Measurements from ENCODE around the gene ZNF839.
"Not testable (repeated sequence)": the region's sequence is repeated elsewhere in the genome, so short reads cannot be mapped to it uniquely, and the experiment has no call there.

The ZNF839 gene

GRCh38 chr14:102335163-102335562 is 15.6 kb downstream of the ZNF839 start:
- in situ Hi-C loops (cut with MboI; ENCODE audit: low sequenced_read_pairs): no loop called here

- in situ Hi-C loops (cut with MboI; ENCODE audit: low sequenced_read_pairs): no loop called here
Measured at GRCh38 chr14:102338724-102339123, 19.2 kb downstream of the ZNF839 start.

- in situ Hi-C loops (cut with MboI; ENCODE audit: low sequenced_read_pairs): no loop called here
Measured at GRCh38 chr14:102341566-102341965, 22.0 kb downstream of the ZNF839 start.

- in situ Hi-C loops (cut with MboI; ENCODE audit: low sequenced_read_pairs): no loop called here
Measured at GRCh38 chr14:102342238-102342637, 22.7 kb downstream of the ZNF839 start.

GRCh38 chr14:102344084-102344483 is 24.5 kb downstream of the ZNF839 start:
- in situ Hi-C loops (cut with MboI; ENCODE audit: low sequenced_read_pairs): no loop called here

- in situ Hi-C loops (cut with MboI; ENCODE audit: low sequenced_read_pairs): no loop called here
Measured at GRCh38 chr14:102344485-102344884, 24.9 kb downstream of the ZNF839 start.

- in situ Hi-C loops (cut with MboI; ENCODE audit: low sequenced_read_pairs): no loop called here
Measured at GRCh38 chr14:102345232-102345631, 25.7 kb downstream of the ZNF839 start.

- in situ Hi-C loops (cut with MboI; ENCODE audit: low sequenced_read_pairs): no loop called here
Measured at GRCh38 chr14:102346645-102347044, 27.1 kb downstream of the ZNF839 start.

GRCh38 chr14:102348376-102348775 is 28.8 kb downstream of the ZNF839 start:
- in situ Hi-C loops (cut with MboI; ENCODE audit: low sequenced_read_pairs): no loop called here

GRCh38 chr14:102351023-102351422 is 31.5 kb downstream of the ZNF839 start:
- in situ Hi-C loops (cut with MboI; ENCODE audit: low sequenced_read_pairs): no loop called here

GRCh38 chr14:102351593-102351992 is 32.0 kb downstream of the ZNF839 start:
- in situ Hi-C loops (cut with MboI; ENCODE audit: low sequenced_read_pairs): not testable (repeated sequence)

- in situ Hi-C loops (cut with MboI; ENCODE audit: low sequenced_read_pairs): no loop called here
Measured at GRCh38 chr14:102352213-102352612, 32.7 kb downstream of the ZNF839 start.

GRCh38 chr14:102353126-102353619 is 33.6 kb downstream of the ZNF839 start:
- in situ Hi-C loops (cut with MboI; ENCODE audit: low sequenced_read_pairs): no loop called here

GRCh38 chr14:102356280-102356679 is 36.7 kb downstream of the ZNF839 start:
- in situ Hi-C loops (cut with MboI; ENCODE audit: low sequenced_read_pairs): no loop called here

- in situ Hi-C loops (cut with MboI; ENCODE audit: low sequenced_read_pairs): no loop called here
Measured at GRCh38 chr14:102359341-102359740, 39.8 kb downstream of the ZNF839 start.

- in situ Hi-C loops (cut with MboI; ENCODE audit: low sequenced_read_pairs): no loop called here
Measured at GRCh38 chr14:102360388-102360787, 40.8 kb downstream of the ZNF839 start.

GRCh38 chr14:102362084-102362483 is 42.5 kb downstream of the ZNF839 start:
- in situ Hi-C loops (cut with MboI; ENCODE audit: low sequenced_read_pairs): no loop called here

- in situ Hi-C loops (cut with MboI; ENCODE audit: low sequenced_read_pairs): no loop called here
Measured at GRCh38 chr14:102362545-102363181, 43.1 kb downstream of the ZNF839 start, which contains the start of the genes CINP and TECPR2. CINP (minus strand) TSS chr14:102362890; CDS start chr14:102362851, 39 bp downstream. TECPR2 (plus strand) TSS chr14:102362941; CDS start chr14:102376722, 13,781 bp downstream.

- in situ Hi-C loops (cut with MboI; ENCODE audit: low sequenced_read_pairs): no loop called here
Measured at GRCh38 chr14:102363182-102363943, 43.8 kb downstream of the ZNF839 start.

GRCh38 chr14:102370305-102370809 is 50.8 kb downstream of the ZNF839 start:
- in situ Hi-C loops (cut with MboI; ENCODE audit: low sequenced_read_pairs): no loop called here

- in situ Hi-C loops (cut with MboI; ENCODE audit: low sequenced_read_pairs): no loop called here
Measured at GRCh38 chr14:102371361-102371760, 51.8 kb downstream of the ZNF839 start.

GRCh38 chr14:102373110-102373509 is 53.6 kb downstream of the ZNF839 start:
- in situ Hi-C loops (cut with MboI; ENCODE audit: low sequenced_read_pairs): no loop called here
